Measurements from ENCODE around the gene ZNF606.

GRCh38 chr19:58042495-58043340 lies 40.1 kb upstream of the ZNF606 start:
- TF ChIP-seq TAF1 (IDR thresholded peaks at IDR 0.05; ENCODE audit: borderline replicate concordance, insufficient read depth, low read length) (no peak), POLR2AphosphoS5 (IDR thresholded peaks at IDR 0.05; ENCODE audit: low read depth, low read length) (no peak)

Measured in PFSK-1 (cell line).